Nasal cavity respiratory epithelium epithelial cell of viscerocranial mucosa (primary cell): ENCODE measurements around the gene RAB30. TPM values are rescaled to one million over a fixed set of nuclear protein-coding genes. Genes with fewer than 3 reads are reported as not detected.

ENCODE experiments used
- total RNA-seq: library from RNA; depleted of rRNA; stranded (reverse); fragments of >200 nt; gene quantifications from 2 replicates; pipeline ENCODE4 v1.2.3, GENCODE V29; 2014

RAB30 gene
- total RNA-seq: 4.1 and 7.9 TPM in 2 replicates

GRCh38 chr11:83071567-83072349 lies at the start of gene RAB30:
Gene RAB30, minus strand, starts transcription at chr11:83071897. Its CDS starts 74,581 bp downstream, at chr11:82997316.

Other genes starting within 250 kb of the RAB30 start
- gene PRCP, start 171.5 kb downstream of the RAB30 start, total RNA-seq: 12.3 and 63.3 TPM in 2 replicates
- 0.34 and 0.57 TPM in 2 replicates for gene DDIAS, start 170.2 kb downstream of the RAB30 start, total RNA-seq
- gene PCF11, start 85.2 kb upstream of the RAB30 start, total RNA-seq: 29.0 and 50.3 TPM in 2 replicates
- gene ANKRD42, start 121.8 kb upstream of the RAB30 start, total RNA-seq: 9.2 and 11.9 TPM in 2 replicates
- gene CCDC90B, start 214.5 kb upstream of the RAB30 start, total RNA-seq: 62.9 and 68.6 TPM in 2 replicates